Stimulated activated CD4-positive, alpha-beta T cell treated with anti-CD3 and anti-CD28 coated beads, Interleukin-1b, Interleukin-23, amount 100 ng/mL, for 48 hours (primary cell): ENCODE measurements around the gene ATXN1.
"Not testable (repeated sequence)": the region's sequence is repeated elsewhere in the genome, so short reads cannot be mapped to it uniquely, and the experiment has no call there.

Experiments
- DNase-seq: peaks from one replicate; pipeline ENCODE4 v3.0.0-alpha.2; 2020

ATXN1 gene

GRCh38 chr6:16468991-16469615 lies 292.2 kb downstream of the ATXN1 start:
- no peak for DNase-seq

- DNase-seq: no peak
These were observed 294.3 kb downstream of the ATXN1 start for GRCh38 chr6:16466800-16467553.

GRCh38 chr6:16464045-16464444 lies 297.2 kb downstream of the ATXN1 start:
- no peak for DNase-seq

- not testable (repeated sequence) for DNase-seq
These were observed 298.0 kb downstream of the ATXN1 start for GRCh38 chr6:16463246-16463645.

- no peak for DNase-seq
These were observed 299.8 kb downstream of the ATXN1 start for GRCh38 chr6:16461491-16461890.

- DNase-seq: not testable (repeated sequence)
These were observed 301.8 kb downstream of the ATXN1 start for GRCh38 chr6:16459472-16459871.

- DNase-seq: no peak
These were observed 308.9 kb downstream of the ATXN1 start for GRCh38 chr6:16452348-16452747.

- no peak for DNase-seq
These were observed 310.4 kb downstream of the ATXN1 start for GRCh38 chr6:16450821-16451220.

GRCh38 chr6:16450285-16450684 lies 311.0 kb downstream of the ATXN1 start:
- DNase-seq: no peak

- DNase-seq: no peak
These were observed 315.0 kb downstream of the ATXN1 start for GRCh38 chr6:16446273-16446672.

- DNase-seq: no peak
These were observed 319.2 kb downstream of the ATXN1 start for GRCh38 chr6:16442031-16442430.

GRCh38 chr6:16441262-16441661 lies 320.0 kb downstream of the ATXN1 start:
- DNase-seq: no peak

- DNase-seq: peak; percentile 18
These were observed 320.5 kb downstream of the ATXN1 start for GRCh38 chr6:16440636-16441212.

GRCh38 chr6:16438718-16439591 lies 322.3 kb downstream of the ATXN1 start:
- DNase-seq: no peak

GRCh38 chr6:16437984-16438383 lies 323.3 kb downstream of the ATXN1 start:
- DNase-seq: peak; percentile 23

- no peak for DNase-seq
These were observed 324.2 kb downstream of the ATXN1 start for GRCh38 chr6:16437095-16437494.

- peak; percentile 39 for DNase-seq
These were observed 324.7 kb downstream of the ATXN1 start for GRCh38 chr6:16436550-16436949.

GRCh38 chr6:16434885-16435284 lies 326.4 kb downstream of the ATXN1 start:
- no peak for DNase-seq

- no peak for DNase-seq
These were observed 327.8 kb downstream of the ATXN1 start for GRCh38 chr6:16433338-16433890.

- DNase-seq: peak; percentile 27
These were observed 328.9 kb downstream of the ATXN1 start for GRCh38 chr6:16432075-16433032.

- no peak for DNase-seq
These were observed 330.2 kb downstream of the ATXN1 start for GRCh38 chr6:16431106-16431505.
